Esophagus squamous epithelium (tissue), 5 donors: ENCODE results near the gene PHF2. TPM values are rescaled to one million over a fixed set of nuclear protein-coding genes. Genes with fewer than 3 reads are reported as not detected.

ENCODE experiments used
- DNase-seq: peaks from one replicate; lab custom pipeline; 2025; lab: John Stamatoyannopoulos, UW
- H3K27ac ChIP-seq, 4 donors: fragments of 200-600 bp; sonication (generic); one replicate each; pipeline ENCODE4 v1.5.1; 2016 to 2019; ENCODE audit warnings: mild to moderate bottlenecking in 1 of 4
- H3K27me3 ChIP-seq, 4 donors: fragments of 200-600 bp; sonication (generic); 1 replicate in 3 of 4; 2 replicates in 1 of 4; pipeline versions ENCODE4 v1.5.1 to v1.6.0; 2017 to 2021; ENCODE audit warnings: antibody characterized with exemption in 1 of 4
- H3K36me3 ChIP-seq, 3 donors: fragments of 200-600 bp; sonication (generic); one replicate each; pipeline ENCODE4 v1.5.1; 2016 to 2019
- H3K4me1 ChIP-seq, 3 donors: fragments of 200-600 bp; sonication (generic); one replicate each; pipeline ENCODE4 v1.5.1; 2017 to 2019
- H3K4me3 ChIP-seq, 4 donors: fragments of 200-600 bp; sonication (generic); 1 replicate in 3 of 4; 2 replicates in 1 of 4; pipeline ENCODE4 v1.5.1; 2016 to 2019; ENCODE audit warnings: mild to moderate bottlenecking in 2 of 4, moderate library complexity in 1 of 4
- H3K9me3 ChIP-seq, 3 donors: fragments of 200-600 bp; sonication (generic); one replicate each; pipeline ENCODE4 v1.5.1; 2016 to 2019
- CTCF ChIP-seq, 6 experiments: fragments of 450-650 bp in 4 of 6; fragments of 200-600 bp in 2 of 6; sonication (generic) in 2 of 6; IDR thresholded peaks; one replicate each; pipeline ENCODE4 v1.5.1; 2016 to 2019; ENCODE audit warnings: antibody characterized with exemption in 6 of 6, mild to moderate bottlenecking in 4 of 6, moderate library complexity in 4 of 6
- POLR2A ChIP-seq, 4 donors: fragments of 450-650 bp; IDR thresholded peaks; one replicate each; pipeline ENCODE4 v1.6.1; 2017; ENCODE audit warnings: antibody characterized with exemption in 4 of 4, mild to moderate bottlenecking in 4 of 4, moderate library complexity in 3 of 4
- WGBS, 2 donors: methylation state at CpG; one replicate each; pipeline ENCODE4 v1.1.5; 2018; 5-methylcytosine and 5-hydroxymethylcytosine counted together
- intact Hi-C: fragments of 100-400 bp; cut with DNase I; formaldehyde crosslinking; loops from one replicate; pipeline ENCODE4 v1.15.0; 2022
- total RNA-seq, 4 donors: library from RNA; depleted of rRNA; stranded (reverse); fragments of >200 nt; gene quantifications; one replicate each; pipeline ENCODE4 v1.1.0, GENCODE V29; 2016
- donor health status: DM: yes; HTN: yes; CAD: no.

Gene PHF2
- total RNA-seq, 4 donors from 2014 or later = 13.3 to 22.6 (median 17.5) TPM

- H3K36me3 ChIP-seq = peaks cover 5 to 96% (median 12%) of the 10 kb centered on the region in 3 donors
These were observed 60.3 kb downstream of the PHF2 start for GRCh38 chr9:93636667-93637066.

GRCh38 chr9:93637886-93638285 is 61.5 kb downstream of the PHF2 start:
- TF ChIP-seq POLR2A (IDR thresholded peaks at IDR 0.05) (no peak), CTCF (IDR thresholded peaks at IDR 0.05) (no peak)
- intact Hi-C loops = no loop called here
- Histone ChIP-seq H3K9me3 (peaks cover 0 to 16% (median 0%) of the 10 kb centered on the region in 3 donors), H3K27me3 (no peaks in the 10 kb centered on the region), H3K27ac (no peak overlapping the region), H3K4me3 (no peak overlapping the region), H3K4me1 (no peaks in the 10 kb centered on the region), H3K36me3 (peaks cover 5 to 91% (median 12%) of the 10 kb centered on the region in 3 donors)
- WGBS, 2 donors = 93 to 98% methylated on average over 3 of the region's 3 CpGs
- DNase-seq = no peak

More at GRCh38 chr9:93636667-93637066, 60.3 kb downstream of the PHF2 start:
- Histone ChIP-seq H3K9me3 (peaks cover 0 to 16% (median 0%) of the 10 kb centered on the region in 3 donors), H3K27me3 (no peaks in the 10 kb centered on the region), H3K4me3 (no peak overlapping the region), H3K4me1 (no peaks in the 10 kb centered on the region), H3K27ac (no peak overlapping the region)
- intact Hi-C loops = no loop called here
- TF ChIP-seq CTCF (IDR thresholded peaks at IDR 0.05) = no peak
- no peak for TF ChIP-seq POLR2A (IDR thresholded peaks at IDR 0.05)
- no peak for DNase-seq
- 84 to 100% methylated on average over 1 to 4 of the region's 5 CpGs for WGBS, 2 donors

- H3K27ac ChIP-seq = no peak overlapping the region
- peaks cover 0 to 16% (median 0%) of the 10 kb centered on the region in 3 donors for H3K9me3 ChIP-seq
- H3K4me3 ChIP-seq = no peak overlapping the region
- TF ChIP-seq CTCF (IDR thresholded peaks at IDR 0.05) (no peak), POLR2A (IDR thresholded peaks at IDR 0.05) (no peak)
- H3K27me3 ChIP-seq = no peaks in the 10 kb centered on the region
- peaks cover 5 to 91% (median 9%) of the 10 kb centered on the region in 3 donors for H3K36me3 ChIP-seq
- 89 to 100% methylated on average over 2 of the region's 2 CpGs for WGBS, 2 donors
- no peaks in the 10 kb centered on the region for H3K4me1 ChIP-seq
- intact Hi-C loops = no loop called here
- DNase-seq = no peak
These were observed 63.6 kb downstream of the PHF2 start for GRCh38 chr9:93640027-93640426.

GRCh38 chr9:93642961-93643360 is 66.6 kb downstream of the PHF2 start:
- DNase-seq = no peak
- intact Hi-C loops = no loop called here
- WGBS, 2 donors = 73% methylated on average over 5 of the region's 5 CpGs
- H3K27me3 ChIP-seq = no peaks in the 10 kb centered on the region
- H3K36me3 ChIP-seq = peaks cover 0 to 91% (median 11%) of the 10 kb centered on the region in 3 donors
- TF ChIP-seq POLR2A (IDR thresholded peaks at IDR 0.05) (no peak), CTCF (IDR thresholded peaks at IDR 0.05) (no peak)
- H3K9me3 ChIP-seq = peaks cover 0 to 9% (median 0%) of the 10 kb centered on the region in 3 donors
- no peak overlapping the region for H3K4me3 ChIP-seq
- no peaks in the 10 kb centered on the region for H3K4me1 ChIP-seq
- H3K27ac ChIP-seq = no peak overlapping the region

GRCh38 chr9:93644397-93645088 is 68.2 kb downstream of the PHF2 start:
- H3K4me3 ChIP-seq = no peak overlapping the region
- no peaks in the 10 kb centered on the region for H3K4me1 ChIP-seq
- no peaks in the 10 kb centered on the region for H3K27me3 ChIP-seq
- peaks cover 0 to 3% (median 0%) of the 10 kb centered on the region in 3 donors for H3K9me3 ChIP-seq
- H3K27ac ChIP-seq = no peak overlapping the region
- no peak for TF ChIP-seq CTCF (IDR thresholded peaks at IDR 0.05)
- TF ChIP-seq POLR2A (IDR thresholded peaks at IDR 0.05) = no peak
- no peak for DNase-seq
- peaks cover 0 to 91% (median 13%) of the 10 kb centered on the region in 3 donors for H3K36me3 ChIP-seq
- intact Hi-C loops = no loop called here
- 83 to 93% methylated on average over 6 to 9 of the region's 12 CpGs for WGBS, 2 donors
